NCI-H69 (cell line): ENCODE data around the gene BST2.

ENCODE experiments used
- DNase-seq: peaks from one replicate; lab custom pipeline; 2025; lab: John Stamatoyannopoulos, UW

BST2 gene

GRCh38 chr19:17405250-17406045, at the start of gene BST2:
BST2 (minus strand) TSS chr19:17405630; CDS start chr19:17405575, 55 bp downstream.
- no peak for DNase-seq

GRCh38 chr19:17454576-17455071, 49.2 kb upstream of the BST2 start:
- DNase-seq = peak; percentile 52

GRCh38 chr19:17451820-17452219, 46.4 kb upstream of the BST2 start:
- DNase-seq = no peak

GRCh38 chr19:17450264-17451075, 45.0 kb upstream of the BST2 start:
- DNase-seq = no peak

GRCh38 chr19:17448131-17448967, 42.9 kb upstream of the BST2 start, which contains the start of gene TMEM221:
TMEM221 (minus strand) TSS chr19:17448668; CDS start chr19:17448462, 206 bp downstream.
- peak; percentile 40 for DNase-seq

GRCh38 chr19:17447704-17448130, 42.3 kb upstream of the BST2 start:
- no peak for DNase-seq

- no peak for DNase-seq
These were observed 40.2 kb upstream of the BST2 start for GRCh38 chr19:17445526-17446165.

GRCh38 chr19:17441241-17442021, 36.0 kb upstream of the BST2 start:
- peak; percentile 43 for DNase-seq

GRCh38 chr19:17436874-17437267, 31.4 kb upstream of the BST2 start:
- DNase-seq = no peak

- no peak for DNase-seq
These were observed 30.9 kb upstream of the BST2 start for GRCh38 chr19:17436094-17436873.

- DNase-seq = no peak
These were observed 29.8 kb upstream of the BST2 start for GRCh38 chr19:17435218-17435617.

- DNase-seq = no peak
These were observed 26.0 kb upstream of the BST2 start for GRCh38 chr19:17431417-17431816.

GRCh38 chr19:17429641-17430113, 24.2 kb upstream of the BST2 start:
- no peak for DNase-seq

- peak; percentile 88 for DNase-seq
These were observed 19.4 kb upstream of the BST2 start for GRCh38 chr19:17424743-17425365.

GRCh38 chr19:17423429-17424208, 18.2 kb upstream of the BST2 start:
- DNase-seq = no peak

GRCh38 chr19:17421942-17422341, 16.5 kb upstream of the BST2 start:
- DNase-seq = no peak

GRCh38 chr19:17420475-17420924, 15.1 kb upstream of the BST2 start:
- peak; percentile 48 for DNase-seq
